Measurements from ENCODE around the gene ASB2. TPM values are rescaled to one million over a fixed set of nuclear protein-coding genes. Genes with fewer than 3 reads are reported as not detected.

Gene ASB2
- total and polyA plus RNA-seq, 2 of the 4 experiments (the other 2 are of a cell fraction): 0.54 to 0.77 TPM

DNA sequence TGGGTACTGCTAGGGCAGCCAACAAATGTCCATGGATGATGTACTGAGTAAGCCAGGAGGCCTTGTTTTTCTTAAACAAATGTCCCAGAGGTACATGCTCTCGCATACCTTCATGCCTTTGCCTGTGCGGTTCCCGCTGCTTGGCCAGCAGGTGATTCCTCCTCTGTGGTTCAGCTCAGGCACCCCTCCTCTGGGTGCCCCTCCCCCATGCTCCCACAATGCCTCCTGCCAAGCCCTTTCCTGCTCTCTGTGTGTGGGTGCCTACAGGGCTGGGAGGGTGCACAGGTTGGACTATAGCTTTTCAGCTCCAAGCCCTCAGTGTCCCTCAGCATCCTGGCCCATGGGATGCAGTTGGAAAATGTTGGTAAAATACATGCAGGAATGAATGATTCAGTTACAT, 23.5 kb downstream of the ASB2 start:
- Histone ChIP-seq H4K91ac (ENCODE audit: insufficient read depth, low read depth, low read length) (no peak overlapping the region), H3K4me3 (ENCODE audit: insufficient read depth, low read depth, low read length) (no peak overlapping the region), H2BK15ac (ENCODE audit: low read depth, low read length) (no peak overlapping the region), H3K14ac (replicated peaks; ENCODE audit: low read depth, low read length) (no peak overlapping the region), H3K4me2 (ENCODE audit: low read depth, low read length) (no peak overlapping the region), H3K9me1 (ENCODE audit: insufficient read depth, low read length) (no peaks in the 10 kb centered on the region), H2BK20ac (ENCODE audit: low read depth, low read length) (no peak overlapping the region), H4K20me1 (ENCODE audit: insufficient read depth, low read length) (no peaks in the 10 kb centered on the region), H2AK9ac (replicated peaks; ENCODE audit: low read depth, low read length, poor library complexity) (no peak overlapping the region), H2AFZ (replicated peaks; ENCODE audit: low read length, poor library complexity) (no peak overlapping the region), H3K4ac (ENCODE audit: low read depth, low read length) (no peak overlapping the region), H2BK120ac (ENCODE audit: low read depth, low read length) (no peak overlapping the region), H3K9me3 (ENCODE audit: control insufficient read depth, insufficient read depth, low read length) (no peaks in the 10 kb centered on the region), H2BK5ac (ENCODE audit: low read depth, low read length, poor library complexity, severe bottlenecking) (no peak overlapping the region), H3K9ac (ENCODE audit: low read depth, low read length) (no peak overlapping the region), H3K79me1 (ENCODE audit: low read depth in 1 of 2, low read length in 2 of 2) (no peaks in the 10 kb centered on the region), H4K8ac (ENCODE audit: low read depth in 2 of 2, low read length in 2 of 2) (no peak overlapping the region), H3K23ac (ENCODE audit: low read depth, low read length) (no peak overlapping the region), H3K27ac (ENCODE audit: insufficient read depth, low read length) (no peak overlapping the region), H3K4me1 (ENCODE audit: control insufficient read depth, insufficient read depth, low read length) (no peaks in the 10 kb centered on the region), H3K18ac (ENCODE audit: low read depth, low read length) (no peak overlapping the region), H3K27me3 (ENCODE audit: control insufficient read depth, insufficient read depth, low read length) (peaks cover 2% of the 10 kb centered on the region; the same call in 1 of the 2 replicates), H3K56ac (ENCODE audit: extremely low read depth, insufficient read depth, low read length) (no peak overlapping the region), H4K5ac (ENCODE audit: low read depth, low read length) (no peak overlapping the region), H2AK5ac (ENCODE audit: low read depth, low read length) (no peak overlapping the region), H3K36me3 (ENCODE audit: control insufficient read depth, insufficient read depth, low read length) (no peaks in the 10 kb centered on the region)
- CTCF ChIA-PET: no interaction called here
- POLR2A ChIA-PET (ENCODE audit: unreplicated experiment): no interaction called here
- in situ Hi-C loops (cut with MboI; ENCODE audit: low sequenced_read_pairs): no loop called here
- no peak for ATAC-seq (ENCODE audit: low read depth)
- no CpG with 5 or more reads among the region's 3 CpGs for WGBS, 2 experiments (ENCODE audit: extremely low coverage in 2 of 2, insufficient read length in 1 of 2)
- no peak for TF ChIP-seq FOS (IDR thresholded peaks at IDR 0.05; ENCODE audit: low read depth, low read length)
- TF ChIP-seq POLR2A (IDR thresholded peaks at IDR 0.05; ENCODE audit: low read depth, low read length): no peak
- no peak for TF ChIP-seq MXI1 (IDR thresholded peaks at IDR 0.05; ENCODE audit: borderline replicate concordance, low read depth, low read length)
- no peak for TF ChIP-seq CEBPB (IDR thresholded peaks at IDR 0.05; ENCODE audit: low read depth, low read length)
- TF ChIP-seq, protein P1, sequence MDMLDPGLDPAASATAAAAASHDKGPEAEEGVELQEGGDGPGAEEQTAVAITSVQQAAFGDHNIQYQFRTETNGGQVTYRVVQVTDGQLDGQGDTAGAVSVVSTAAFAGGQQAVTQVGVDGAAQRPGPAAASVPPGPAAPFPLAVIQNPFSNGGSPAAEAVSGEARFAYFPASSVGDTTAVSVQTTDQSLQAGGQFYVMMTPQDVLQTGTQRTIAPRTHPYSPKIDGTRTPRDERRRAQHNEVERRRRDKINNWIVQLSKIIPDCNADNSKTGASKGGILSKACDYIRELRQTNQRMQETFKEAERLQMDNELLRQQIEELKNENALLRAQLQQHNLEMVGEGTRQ (IDR thresholded peaks at IDR 0.05; ENCODE audit: low read depth, low read length): no peak
- no peak for TF ChIP-seq MAFK (IDR thresholded peaks at IDR 0.05; ENCODE audit: low read depth, low read length)
- TF ChIP-seq MAZ (IDR thresholded peaks at IDR 0.05; ENCODE audit: borderline replicate concordance, low read depth, low read length): no peak
- TF ChIP-seq RAD21 (IDR thresholded peaks at IDR 0.05; ENCODE audit: low read length): no peak
- no peak for TF ChIP-seq CHD1 (IDR thresholded peaks at IDR 0.05; ENCODE audit: low read depth, low read length)
- no peak for TF ChIP-seq NFE2L2 (IDR thresholded peaks at IDR 0.05; ENCODE audit: low read depth, low read length)
- no peak for TF ChIP-seq RCOR1 (IDR thresholded peaks at IDR 0.05; ENCODE audit: insufficient replicate concordance, low read length)
- no peak for TF ChIP-seq SMC3 (IDR thresholded peaks at IDR 0.05; ENCODE audit: low read depth, low read length)
- TF ChIP-seq, protein P2, sequence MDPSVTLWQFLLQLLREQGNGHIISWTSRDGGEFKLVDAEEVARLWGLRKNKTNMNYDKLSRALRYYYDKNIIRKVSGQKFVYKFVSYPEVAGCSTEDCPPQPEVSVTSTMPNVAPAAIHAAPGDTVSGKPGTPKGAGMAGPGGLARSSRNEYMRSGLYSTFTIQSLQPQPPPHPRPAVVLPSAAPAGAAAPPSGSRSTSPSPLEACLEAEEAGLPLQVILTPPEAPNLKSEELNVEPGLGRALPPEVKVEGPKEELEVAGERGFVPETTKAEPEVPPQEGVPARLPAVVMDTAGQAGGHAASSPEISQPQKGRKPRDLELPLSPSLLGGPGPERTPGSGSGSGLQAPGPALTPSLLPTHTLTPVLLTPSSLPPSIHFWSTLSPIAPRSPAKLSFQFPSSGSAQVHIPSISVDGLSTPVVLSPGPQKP (IDR thresholded peaks at IDR 0.05; ENCODE audit: borderline replicate concordance, low read depth, low read length): no peak
- no peak for TF ChIP-seq RFX5 (IDR thresholded peaks at IDR 0.05; ENCODE audit: low read depth, low read length)
- no peak for TF ChIP-seq BHLHE40 (IDR thresholded peaks at IDR 0.05; ENCODE audit: low read depth, low read length)
- BruUV-seq (replicated peaks): no TSS peak
- DNase-seq: no peak
- dilution Hi-C loops (cut with HindIII; ENCODE audit: low sequenced_read_pairs, unreplicated experiment): no loop called here
- intact Hi-C loops (cut with micrococcal nuclease): no loop called here

Measured in IMR-90 (cell line).